Medulla oblongata (tissue), 1 donor: ENCODE data around the gene MAGI2.

Experiments
- DNase-seq: peaks from one replicate; pipeline ENCODE4 v3.0.0-alpha.2; 2015; ENCODE audit errors: extremely low spot score

Gene MAGI2

GRCh38 chr7:78788464-78788863 lies 665.0 kb downstream of the MAGI2 start:
- DNase-seq: no peak

- DNase-seq: no peak
These were observed 665.6 kb downstream of the MAGI2 start for GRCh38 chr7:78787854-78788253.

- no peak for DNase-seq
These were observed 667.4 kb downstream of the MAGI2 start for GRCh38 chr7:78786055-78786454.

- DNase-seq: no peak
These were observed 670.1 kb downstream of the MAGI2 start for GRCh38 chr7:78783179-78783962.

- no peak for DNase-seq
These were observed 672.9 kb downstream of the MAGI2 start for GRCh38 chr7:78780560-78780959.

- DNase-seq: peak; percentile 16
These were observed 673.7 kb downstream of the MAGI2 start for GRCh38 chr7:78779788-78780187.

GRCh38 chr7:78777829-78778228 lies 675.6 kb downstream of the MAGI2 start:
- DNase-seq: no peak

GRCh38 chr7:78770422-78771410 lies 682.8 kb downstream of the MAGI2 start:
- peak; percentile 62 for DNase-seq

- DNase-seq: peak; percentile 71
These were observed 683.9 kb downstream of the MAGI2 start for GRCh38 chr7:78769481-78770101.

- DNase-seq: peak; percentile 67
These were observed 684.6 kb downstream of the MAGI2 start for GRCh38 chr7:78768859-78769258.

GRCh38 chr7:78765943-78766729 lies 687.3 kb downstream of the MAGI2 start:
- DNase-seq: peak; percentile 41

- no peak for DNase-seq
These were observed 688.9 kb downstream of the MAGI2 start for GRCh38 chr7:78764571-78764970.

- no peak for DNase-seq
These were observed 690.8 kb downstream of the MAGI2 start for GRCh38 chr7:78762625-78763024.

GRCh38 chr7:78760620-78761355 lies 692.7 kb downstream of the MAGI2 start:
- DNase-seq: no peak

GRCh38 chr7:78752554-78752953 lies 700.9 kb downstream of the MAGI2 start:
- DNase-seq: no peak

GRCh38 chr7:78751253-78751652 lies 702.2 kb downstream of the MAGI2 start:
- no peak for DNase-seq

- no peak for DNase-seq
These were observed 704.3 kb downstream of the MAGI2 start for GRCh38 chr7:78749052-78749746.

- no peak for DNase-seq
These were observed 705.9 kb downstream of the MAGI2 start for GRCh38 chr7:78747592-78747991.

- no peak for DNase-seq
These were observed 707.2 kb downstream of the MAGI2 start for GRCh38 chr7:78746301-78746700.

GRCh38 chr7:78742694-78743093 lies 710.8 kb downstream of the MAGI2 start:
- DNase-seq: no peak
